Measurements from ENCODE around the gene THOC2.

- no peak for TF ChIP-seq SMARCC2 (IDR thresholded peaks at IDR 0.05; ENCODE audit: low read depth)
- no peak for TF ChIP-seq HOXB6 (CRISPR knock-in tag; IDR thresholded peaks at IDR 0.05; ENCODE audit: borderline replicate concordance)
These were observed 144.1 kb downstream of the THOC2 start for GRCh38 chrX:123588723-123589122.
